IMR-90 (cell line): ENCODE measurements around the gene RIOK1.

Experiments
- CEBPB ChIP-seq: IDR thresholded peaks from 2 replicates; pipeline ENCODE4 v1.6.1; 2012; ENCODE audit warnings: low read depth, low read length, improper control_type of control experiment
- CTCF ChIP-seq: conservative IDR thresholded peaks from 2 replicates; pipeline ENCODE4 v1.5.1; 2012; ENCODE audit warnings: mild to moderate bottlenecking, low read depth, low read length, improper control_type of control experiment
- NFE2L2 ChIP-seq: fragments of 150-350 bp; IDR thresholded peaks from 2 replicates; pipeline ENCODE4 v1.6.1; 2016; ENCODE audit warnings: low read depth, mild to moderate bottlenecking, low read length
- POLR2A ChIP-seq: IDR thresholded peaks from 2 replicates; pipeline ENCODE4 v1.6.1; 2012; ENCODE audit warnings: mild to moderate bottlenecking, low read depth, low read length
- RAD21 ChIP-seq: IDR thresholded peaks from 2 replicates; pipeline ENCODE4 v1.6.1; 2012; ENCODE audit warnings: low read length, improper control_type of control experiment
- RCOR1 ChIP-seq: IDR thresholded peaks from 2 replicates; pipeline ENCODE4 v1.6.1; 2012; ENCODE audit warnings: mild to moderate bottlenecking, low read length, improper control_type of control experiment; ENCODE audit not compliant: insufficient replicate concordance
- SMC3 ChIP-seq: fragments of 150-350 bp; IDR thresholded peaks from 2 replicates; pipeline ENCODE4 v1.6.1; 2016; ENCODE audit warnings: low read depth, mild to moderate bottlenecking, antibody characterized with exemption, low read length, moderate library complexity

GRCh38 chr6:7439228-7439627, 49.6 kb downstream of the RIOK1 start:
- no peak for TF ChIP-seq CTCF
- TF ChIP-seq RAD21, result no peak
- TF ChIP-seq RCOR1, result no peak
- no peak for TF ChIP-seq SMC3
- TF ChIP-seq NFE2L2, result no peak
- TF ChIP-seq CEBPB, result no peak
- TF ChIP-seq POLR2A, result no peak
